Measurements from ENCODE around the gene DEFB131B. TPM values are rescaled to one million over a fixed set of nuclear protein-coding genes. Genes with fewer than 3 reads are reported as not detected.

The DEFB131B gene
- total RNA-seq, 1 donor = not detected

GRCh38 chr11:71917646-71918140 is 39.4 kb downstream of the DEFB131B start:
- no peaks in the 10 kb centered on the region for H3K4me1 ChIP-seq (ENCODE audit: insufficient read depth, low read length)
- H3K27ac ChIP-seq (ENCODE audit: low read depth, low read length) = no peak overlapping the region
- H3K79me2 ChIP-seq (ENCODE audit: insufficient read depth, low read length) = no peaks in the 10 kb centered on the region
- no peaks in the 10 kb centered on the region for H3K9me3 ChIP-seq (ENCODE audit: low read depth, low read length)
- DNase-seq (ENCODE audit: insufficient read length, low spot score, missing footprints) = no peak
- H3K36me3 ChIP-seq (ENCODE audit: insufficient read depth, low read length) = peaks cover 9% of the 10 kb centered on the region
- no peak overlapping the region for H3K4me2 ChIP-seq (ENCODE audit: insufficient read depth, low read length)
- no peaks in the 10 kb centered on the region for H3K27me3 ChIP-seq (ENCODE audit: insufficient read depth, low read length)
- H4K20me1 ChIP-seq (ENCODE audit: insufficient read depth, low read length) = no peaks in the 10 kb centered on the region
- no peak for TF ChIP-seq CTCF (IDR thresholded peaks at IDR 0.05; ENCODE audit: extremely low read depth, low read depth, low read length)
- H3K4me3 ChIP-seq (ENCODE audit: insufficient read depth, low read length) = no peak overlapping the region
- no peak overlapping the region for H2AFZ ChIP-seq (ENCODE audit: low read length)

GRCh38 chr11:71927820-71928736 is 49.8 kb downstream of the DEFB131B start, which contains the start of gene XNDC1N:
XNDC1N (minus strand) TSS chr11:71928594; CDS start chr11:71923353, 5,241 bp downstream.
- Histone ChIP-seq H3K79me2 (ENCODE audit: insufficient read depth, low read length) (peaks cover 54% of the 10 kb centered on the region), H3K36me3 (ENCODE audit: insufficient read depth, low read length) (no peaks in the 10 kb centered on the region), H3K4me2 (ENCODE audit: insufficient read depth, low read length) (peak within 1 kb of the TSS; percentile 97), H3K27ac (ENCODE audit: low read depth, low read length) (peak within 1 kb of the TSS; percentile 94), H3K4me3 (ENCODE audit: insufficient read depth, low read length) (peak within 1 kb of the TSS; percentile 80), H3K9me3 (ENCODE audit: low read depth, low read length) (no peaks in the 10 kb centered on the region), H2AFZ (ENCODE audit: low read length) (peak within 1 kb of the TSS; percentile 95), H4K20me1 (ENCODE audit: insufficient read depth, low read length) (peaks cover 39% of the 10 kb centered on the region), H3K27me3 (ENCODE audit: insufficient read depth, low read length) (no peaks in the 10 kb centered on the region), H3K4me1 (ENCODE audit: insufficient read depth, low read length) (peaks cover 30% of the 10 kb centered on the region)
- peak; percentile 86 for DNase-seq (ENCODE audit: insufficient read length, low spot score, missing footprints)
- no peak for TF ChIP-seq CTCF (IDR thresholded peaks at IDR 0.05; ENCODE audit: extremely low read depth, low read depth, low read length)

GRCh38 chr11:71928737-71929443 is 50.6 kb downstream of the DEFB131B start, which contains the start of gene RNF121:
RNF121 (plus strand) TSS chr11:71929046; CDS start chr11:71929062, 16 bp downstream.
- Histone ChIP-seq H4K20me1 (ENCODE audit: insufficient read depth, low read length) (peaks cover 47% of the 10 kb centered on the region), H3K9me3 (ENCODE audit: low read depth, low read length) (no peaks in the 10 kb centered on the region), H3K79me2 (ENCODE audit: insufficient read depth, low read length) (peaks cover 62% of the 10 kb centered on the region), H3K4me3 (ENCODE audit: insufficient read depth, low read length) (peak within 1 kb of the TSS; percentile 80), H3K4me1 (ENCODE audit: insufficient read depth, low read length) (peaks cover 30% of the 10 kb centered on the region), H3K27ac (ENCODE audit: low read depth, low read length) (peak within 1 kb of the TSS; percentile 94), H3K27me3 (ENCODE audit: insufficient read depth, low read length) (no peaks in the 10 kb centered on the region), H2AFZ (ENCODE audit: low read length) (peak within 1 kb of the TSS; percentile 95), H3K36me3 (ENCODE audit: insufficient read depth, low read length) (no peaks in the 10 kb centered on the region), H3K4me2 (ENCODE audit: insufficient read depth, low read length) (peak within 1 kb of the TSS; percentile 97)
- peak; percentile 96 for DNase-seq (ENCODE audit: insufficient read length, low spot score, missing footprints)
- TF ChIP-seq CTCF (IDR thresholded peaks at IDR 0.05; ENCODE audit: extremely low read depth, low read depth, low read length) = no peak

Data from osteoblast (primary cell).